Endothelial cell of umbilical vein (primary cell): ENCODE results near the gene SETD2. TPM values are rescaled to one million over a fixed set of nuclear protein-coding genes. Genes with fewer than 3 reads are reported as not detected.

Experiments used
- BruUV-seq: library from RNA; stranded (reverse); fragments of 400-500 nt; replicated peaks from 2 replicates; lab custom pipeline; 2021; lab: Mats Ljungman, UMichigan
- CTCF ChIA-PET: fragments of 300-600, 350-600 bp; sonication (Branson Sonifier 250); formaldehyde crosslinking; loops from one replicate; lab custom pipeline; 2021; ENCODE audit warnings: antibody characterized with exemption, inconsistent platforms; lab: Charles Lee
- POLR2A ChIA-PET: fragments of 300-600, 350-600 bp; sonication (Branson Sonifier 250); formaldehyde crosslinking; loops from one replicate; lab custom pipeline; 2021; ENCODE audit warnings: antibody characterized with exemption, inconsistent platforms; lab: Charles Lee
- DNase-seq: peaks from one replicate; pipeline ENCODE4 v3.0.0-alpha.2; 2011; ENCODE audit warnings: low read depth, low spot score
- FAIRE-seq: peaks from 2 replicates; lab custom pipeline; 2011; peaks lifted over from hg19 to GRCh38; lab: Jason Lieb, UNC
- H2AFZ ChIP-seq: 2 replicates; pipeline ENCODE4 v1.6.0; 2012; ENCODE audit warnings: low read depth, low read length, control low read depth, inconsistent platforms
- H3K27ac ChIP-seq: 2 replicates; pipeline ENCODE4 v1.5.1; 2011; ENCODE audit warnings: low read depth, mild to moderate bottlenecking, control low read depth, low read length, moderate library complexity; ENCODE audit not compliant: insufficient read depth
- H3K27me3 ChIP-seq, 2 experiments: 2 replicates each; pipeline versions ENCODE4 v1.6.0 to v1.6.1; 2011; ENCODE audit warnings: low read length in 2 of 2, mixed read lengths in 1 of 2; ENCODE audit not compliant: control insufficient read depth in 2 of 2, insufficient read depth in 2 of 2
- H3K36me3 ChIP-seq, 2 experiments: 2 replicates in 1 of 2; 3 replicates in 1 of 2; pipeline ENCODE4 v1.5.1; 2011; ENCODE audit warnings: low read length in 2 of 2, mild to moderate bottlenecking in 1 of 2, moderate library complexity in 1 of 2; ENCODE audit not compliant: control insufficient read depth in 2 of 2, insufficient read depth in 2 of 2; ENCODE audit errors: extremely low read depth in 1 of 2
- H3K4me1 ChIP-seq: 3 replicates; pipeline ENCODE4 v1.5.1; 2011; ENCODE audit warnings: mild to moderate bottlenecking, low read length; ENCODE audit not compliant: control insufficient read depth, insufficient read depth; ENCODE audit errors: extremely low read depth
- H3K4me2 ChIP-seq: 2 replicates; pipeline ENCODE4 v1.6.1; 2011; ENCODE audit warnings: low read length, control low read depth, mixed read lengths; ENCODE audit not compliant: insufficient read depth
- H3K4me3 ChIP-seq, 3 experiments: fragments of 200-600 bp in 1 of 3; sonication (generic), shearing (Covaris generic) in 1 of 3; replicated peaks in 1 of 3; 2 replicates each; pipeline ENCODE4 v1.5.1; 2011 to 2016; ENCODE audit warnings: control low read depth in 3 of 3, low read length in 3 of 3, mild to moderate bottlenecking in 2 of 3, inconsistent platforms in 1 of 3, low read depth in 1 of 3, moderate library complexity in 1 of 3; ENCODE audit not compliant: insufficient read depth in 1 of 3
- H3K79me2 ChIP-seq: 2 replicates; pipeline ENCODE4 v1.6.0; 2012; ENCODE audit warnings: low read length, inconsistent platforms; ENCODE audit not compliant: control insufficient read depth, insufficient read depth
- H3K9ac ChIP-seq: replicated peaks from 2 replicates; pipeline ENCODE3; 2011; ENCODE audit warnings: low read length, control low read depth; ENCODE audit not compliant: insufficient read depth; ENCODE audit errors: extremely low read depth
- H3K9me1 ChIP-seq: replicated peaks from 3 replicates; pipeline ENCODE4 v1.6.0; 2011; ENCODE audit warnings: mild to moderate bottlenecking, low read length; ENCODE audit not compliant: control insufficient read depth, insufficient read depth; ENCODE audit errors: extremely low read depth
- H3K9me3 ChIP-seq: replicated peaks from 2 replicates; pipeline ENCODE4 v1.5.1; 2012; ENCODE audit warnings: low read length, inconsistent platforms; ENCODE audit not compliant: control insufficient read depth, insufficient read depth
- H4K20me1 ChIP-seq: replicated peaks from 2 replicates; pipeline ENCODE3; 2011; ENCODE audit warnings: mild to moderate bottlenecking, low read length; ENCODE audit not compliant: control insufficient read depth, insufficient read depth; ENCODE audit errors: extremely low read depth
- CTCF ChIP-seq, 2 donors: IDR thresholded peaks; 1 replicate in 1 of 2; 2 replicates in 1 of 2; pipeline ENCODE4 v1.5.1; 2011; ENCODE audit warnings: low read length in 2 of 2, mild to moderate bottlenecking in 2 of 2, moderate library complexity in 2 of 2, control low read depth in 1 of 2, inconsistent platforms in 1 of 2, low read depth in 1 of 2; ENCODE audit not compliant: insufficient read depth in 1 of 2; ENCODE audit errors: extremely low read depth in 1 of 2
- EZH2 ChIP-seq: IDR thresholded peaks from 2 replicates; pipeline ENCODE4 v1.6.1; 2012; ENCODE audit warnings: borderline replicate concordance, low read depth, mild to moderate bottlenecking, moderate library complexity, low read length, inconsistent platforms; ENCODE audit not compliant: severe bottlenecking
- FOS ChIP-seq: IDR thresholded peaks from 2 replicates; pipeline ENCODE4 v1.6.1; 2011; ENCODE audit warnings: mild to moderate bottlenecking, low read length, moderate library complexity, borderline replicate concordance; ENCODE audit not compliant: insufficient read depth
- GATA2 ChIP-seq: IDR thresholded peaks from 2 replicates; pipeline ENCODE4 v1.7.0; 2011; ENCODE audit warnings: low read depth, mild to moderate bottlenecking, moderate library complexity, mixed read lengths, low read length; ENCODE audit not compliant: insufficient read length, insufficient read depth
- JUN ChIP-seq: IDR thresholded peaks from 2 replicates; pipeline ENCODE4 v1.6.1; 2011; ENCODE audit warnings: borderline replicate concordance, low read depth; ENCODE audit not compliant: insufficient read length, insufficient read depth
- MAX ChIP-seq: IDR thresholded peaks from 2 replicates; pipeline ENCODE4 v1.6.1; 2011; ENCODE audit not compliant: insufficient read depth, insufficient read length
- MYC ChIP-seq: IDR thresholded peaks from one replicate; pipeline ENCODE4 v1.6.1; 2011; ENCODE audit warnings: mild to moderate bottlenecking, low read depth, low read length
- POLR2A ChIP-seq: IDR thresholded peaks from 2 replicates; pipeline ENCODE4 v1.6.1; 2012; ENCODE audit warnings: low read depth, mild to moderate bottlenecking, control low read depth, low read length
- POLR2AphosphoS5 ChIP-seq: IDR thresholded peaks from 2 replicates; pipeline ENCODE4 v1.6.1; 2012; ENCODE audit warnings: low read depth, mild to moderate bottlenecking, control low read depth, low read length, moderate library complexity; ENCODE audit not compliant: insufficient read depth
- dilution Hi-C: fragments of 300-500 bp; cut with MboI; formaldehyde crosslinking; loops from one replicate; pipeline ENCODE4 v1.15.0; 2019; ENCODE audit warnings: low sequenced_read_pairs; ENCODE audit not compliant: extremely low pct_ligation_motif_present
- intact Hi-C: fragments of 100-400 bp; cut with micrococcal nuclease; formaldehyde crosslinking; loops from one replicate; pipeline ENCODE4 v1.10.0; 2022
- polyA plus RNA-seq, 4 experiments: library from polyadenylated mRNA; depleted of rRNA in 3 of 4; stranded (reverse) in 3 of 4; unstranded in 1 of 4; fragments of >200 nt; gene quantifications; 2 replicates each; pipeline versions ENCODE4 v1.2.1 to v1.2.3, GENCODE V29; 2011 to 2012; ENCODE audit warnings: missing spikeins in 1 of 4
- total RNA-seq: library from RNA; stranded (reverse); gene quantifications from 2 replicates; pipeline ENCODE4 v1.2.3, GENCODE V29; 2021

Gene SETD2
- total and polyA plus RNA-seq, 2 donors (not counting 3 experiments of a cell fraction or from before 2014, with no cell fraction given) = 13.7 to 41.4 TPM

GRCh38 chr3:47012342-47013230, 151.3 kb downstream of the SETD2 start:
- ChIA-PET POLR2A (no interaction called here), CTCF (no interaction called here)
- no peak overlapping the region for H3K4me3 ChIP-seq
- peaks cover 2% of the 10 kb centered on the region in 2 experiments for H3K36me3 ChIP-seq
- H3K9me3 ChIP-seq = no peaks in the 10 kb centered on the region
- dilution Hi-C loops = no loop called here
- H3K79me2 ChIP-seq = no peaks in the 10 kb centered on the region
- no peaks in the 10 kb centered on the region for H3K9me1 ChIP-seq
- H3K4me2 ChIP-seq = no peak overlapping the region
- no peak overlapping the region for H2AFZ ChIP-seq
- no peak overlapping the region for H3K9ac ChIP-seq
- peaks cover 16% of the 10 kb centered on the region for H3K4me1 ChIP-seq
- no TSS peak for BruUV-seq
- FAIRE-seq (no peak), DNase-seq (no peak)
- TF ChIP-seq EZH2 (no peak), POLR2A (no peak), FOS (no peak), MAX (no peak), GATA2 (no peak), MYC (no peak), POLR2AphosphoS5 (no peak), JUN (no peak), CTCF (IDR thresholded peaks at IDR 0.05; ENCODE audit: extremely low read depth in 1 of 2, insufficient read depth in 1 of 2, low read depth in 1 of 2, low read length in 2 of 2) (no peak)
- H4K20me1 ChIP-seq = no peaks in the 10 kb centered on the region
- no peak overlapping the region for H3K27ac ChIP-seq
- intact Hi-C loops = loop anchor here (10.0 kb wide), 1 partner anchor 362 kb away; no protein-coding TSS in a partner anchor
- no peaks in the 10 kb centered on the region for H3K27me3 ChIP-seq
